NCI-H128 (cell line): ENCODE data around the gene KRR1.

Experiments used
- DNase-seq: peaks from one replicate; lab custom pipeline; 2025; ENCODE audit not compliant: unreplicated experiment; lab: John Stamatoyannopoulos, UW

KRR1 gene

DNA sequence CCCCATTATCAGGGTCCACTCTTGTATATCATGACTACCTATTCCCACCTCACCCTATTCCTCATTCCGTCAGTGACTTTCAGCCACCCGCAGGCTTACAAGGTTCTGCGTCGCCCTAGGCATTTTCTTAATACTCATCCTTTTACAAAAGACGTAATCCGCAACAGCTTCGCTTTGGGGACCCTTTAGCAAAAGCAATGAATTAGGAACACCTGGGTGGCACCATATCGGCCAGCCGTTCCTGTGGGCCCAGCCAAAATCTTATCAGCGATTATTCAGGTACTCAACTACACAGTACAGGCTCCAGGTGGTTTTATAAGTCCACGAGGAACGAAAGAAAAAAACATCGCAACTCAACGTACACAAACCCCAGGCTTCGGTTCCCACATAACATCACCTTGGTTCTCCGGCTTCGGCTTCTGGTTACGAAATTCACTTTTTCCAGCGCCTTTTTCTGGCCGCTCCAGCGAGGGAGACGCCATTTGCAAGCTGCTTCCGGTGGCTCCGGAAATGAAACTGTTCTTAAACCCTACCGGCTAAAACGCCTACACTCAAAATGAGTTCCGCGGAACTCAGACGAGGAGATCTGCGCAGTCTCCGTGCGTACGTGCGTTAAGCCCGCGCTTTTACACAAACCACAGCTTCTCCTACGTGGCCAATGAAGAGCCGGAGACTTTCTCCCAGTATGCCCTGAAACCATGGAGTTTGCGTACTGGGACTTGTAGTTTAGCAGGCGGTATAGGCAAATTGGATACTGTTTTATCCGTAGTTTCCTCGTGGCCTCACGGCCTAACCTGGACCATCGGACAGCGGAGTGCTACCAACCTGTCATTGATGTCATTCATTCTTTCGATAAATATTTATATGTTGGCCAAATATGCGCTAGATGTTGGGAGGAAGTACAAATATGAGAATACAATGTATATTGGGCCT lies at the start of gene KRR1:
TSS of gene KRR1 (minus strand) at position 494 of the 933 bp plus-strand sequence. CDS start at position 482, 12 bp downstream.
- peak; percentile 93 for DNase-seq

DNA sequence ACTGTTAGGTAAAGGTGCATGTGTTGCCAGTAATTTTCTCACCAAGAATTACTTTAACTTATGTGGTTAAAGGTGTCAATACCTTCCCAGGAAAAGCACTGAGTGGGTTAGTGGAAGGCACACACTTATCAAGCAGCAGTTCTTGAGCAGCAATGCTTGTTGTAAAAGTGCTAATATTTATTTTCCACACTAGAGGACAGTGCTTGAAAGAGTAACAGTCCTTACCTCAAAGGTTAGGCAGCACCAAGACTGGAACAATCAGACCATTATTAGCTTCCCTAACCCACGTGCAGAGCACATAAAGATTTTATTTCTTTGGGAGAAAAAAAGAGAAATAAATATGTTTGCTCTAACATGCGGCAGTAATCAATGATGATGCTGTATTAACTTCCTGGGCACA lies 48.8 kb upstream of the KRR1 start:
- DNase-seq: no peak

DNA sequence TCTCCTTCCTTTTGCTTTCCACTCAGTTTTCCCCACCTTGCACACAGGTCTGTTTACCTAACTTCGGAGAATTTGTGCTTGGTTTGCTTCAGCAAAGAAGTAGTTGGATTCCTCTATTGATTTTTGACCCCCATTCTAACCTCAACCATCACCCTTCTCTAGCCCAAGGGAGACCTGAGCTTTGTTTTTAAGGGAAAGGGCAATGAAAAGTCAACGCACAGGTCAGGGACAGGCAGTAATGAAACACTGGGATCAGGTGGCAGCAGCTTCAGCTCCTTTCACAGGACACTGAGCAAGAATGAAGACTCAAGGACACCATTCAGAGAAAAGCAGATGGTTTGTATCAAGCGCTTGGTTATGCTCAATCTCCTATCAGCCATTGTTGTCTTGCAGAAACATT lies 46.9 kb upstream of the KRR1 start:
- no peak for DNase-seq

DNA sequence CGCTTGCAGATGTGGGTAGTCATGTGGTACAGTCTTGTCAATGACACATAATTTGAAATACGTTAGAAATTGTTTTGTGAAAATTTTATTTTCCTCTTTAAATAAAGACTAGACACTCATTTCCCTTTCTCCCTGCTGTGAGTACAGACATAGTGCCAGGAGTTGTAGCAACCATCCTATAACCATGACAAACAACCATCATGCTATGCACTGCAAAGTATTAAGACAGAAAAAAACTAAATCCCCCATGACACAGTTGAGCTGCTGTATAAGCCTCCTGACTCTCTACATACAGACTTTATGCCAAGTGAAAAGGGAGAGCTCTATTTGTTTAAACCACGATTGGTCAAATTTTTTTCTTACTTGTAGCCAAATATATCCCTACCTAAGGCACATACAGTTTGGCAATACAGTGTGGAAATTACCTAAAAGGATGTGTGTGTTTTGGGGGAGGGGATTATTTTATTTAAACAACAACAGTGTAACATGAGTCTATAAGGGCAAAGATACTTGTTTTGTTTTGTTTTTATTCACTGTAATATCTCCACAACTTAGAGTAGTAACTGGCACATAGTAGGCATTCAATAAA lies 45.0 kb upstream of the KRR1 start:
- DNase-seq: no peak

DNA sequence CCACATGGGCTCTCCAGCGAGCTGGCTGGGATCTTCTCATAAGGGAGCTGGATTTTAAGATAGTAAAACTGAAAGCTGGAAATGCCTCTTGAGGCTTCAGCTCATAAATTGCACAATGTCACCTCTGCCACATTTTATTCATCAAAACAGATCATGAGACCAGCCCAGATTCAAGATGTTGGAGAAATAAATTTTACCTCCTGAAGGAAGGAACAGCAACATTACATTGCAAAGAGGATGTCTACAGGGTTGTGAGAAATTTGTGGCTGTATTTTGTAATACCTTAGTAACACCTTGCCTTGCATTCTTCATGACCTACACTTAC lies 43.1 kb upstream of the KRR1 start:
- DNase-seq: no peak

DNA sequence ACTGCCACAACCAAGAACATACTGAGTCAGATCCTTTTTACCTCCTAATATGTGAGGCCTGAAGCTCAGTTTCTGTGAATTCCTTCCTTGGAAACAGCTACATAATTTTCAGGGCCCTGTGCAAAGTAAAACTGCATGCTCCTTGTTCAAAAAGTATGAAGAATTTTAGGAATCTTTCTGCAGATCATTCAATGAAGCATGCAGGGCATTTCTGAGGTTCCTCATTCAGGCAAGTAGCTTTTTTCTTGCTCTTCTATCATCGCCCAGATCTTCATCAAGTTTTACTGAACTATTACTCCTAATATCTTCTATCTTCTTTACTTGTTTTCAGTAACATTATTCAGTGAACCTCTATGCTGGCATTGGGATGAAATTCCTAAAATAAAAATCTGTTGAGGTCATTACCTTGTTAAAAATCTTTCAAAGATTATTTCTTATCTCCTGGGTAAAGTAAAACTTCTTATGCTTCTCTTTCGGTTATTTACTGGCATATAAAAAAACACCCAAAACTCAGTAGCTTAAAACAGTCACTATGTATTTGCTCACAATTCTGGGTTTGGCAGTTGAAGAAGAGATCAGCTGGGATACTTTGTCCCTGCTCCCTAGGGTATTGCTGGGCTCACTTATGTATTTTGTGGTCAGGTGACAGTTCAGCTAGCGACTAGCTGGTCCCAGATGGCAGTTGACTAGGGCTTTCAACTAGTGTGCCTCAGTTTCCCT lies 42.6 kb upstream of the KRR1 start:
- DNase-seq: no peak

DNA sequence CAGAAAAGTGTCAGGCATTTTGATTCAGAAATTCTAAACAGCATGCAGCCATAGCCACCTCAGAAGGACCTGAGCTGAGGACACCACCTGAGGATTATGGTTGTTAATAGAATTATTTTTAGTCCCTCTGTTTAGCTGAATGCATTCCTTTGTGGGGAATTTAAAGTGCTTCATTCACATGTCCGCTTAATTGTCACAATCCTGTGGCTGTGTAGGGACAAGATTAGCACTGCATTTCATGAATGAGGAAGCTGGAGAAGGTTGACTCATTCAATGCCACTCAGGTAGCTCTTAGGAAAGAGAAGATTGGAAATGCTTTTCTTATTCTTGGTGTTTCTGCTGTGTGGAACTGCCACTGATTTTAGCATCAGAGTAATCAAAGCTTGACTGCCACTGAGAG lies 42.0 kb upstream of the KRR1 start:
- no peak for DNase-seq

DNA sequence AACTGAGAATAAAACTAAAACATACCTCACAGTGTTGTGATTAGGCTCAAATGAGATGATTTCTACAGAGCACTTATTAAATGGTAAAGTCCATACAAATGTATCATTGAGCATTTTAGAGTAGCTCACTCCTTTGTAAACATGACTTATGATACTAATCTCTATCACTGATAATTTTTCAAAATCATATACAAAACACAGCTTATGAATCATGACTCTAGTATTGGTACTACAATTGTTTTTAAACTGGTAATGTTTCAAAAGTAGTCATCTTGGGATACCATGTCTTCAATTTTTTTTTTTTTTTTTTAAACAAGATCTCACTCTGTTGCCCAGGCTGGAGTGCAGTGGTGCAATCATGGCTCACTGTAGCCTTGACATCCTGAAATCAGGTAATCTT lies 40.1 kb upstream of the KRR1 start:
- no peak for DNase-seq

DNA sequence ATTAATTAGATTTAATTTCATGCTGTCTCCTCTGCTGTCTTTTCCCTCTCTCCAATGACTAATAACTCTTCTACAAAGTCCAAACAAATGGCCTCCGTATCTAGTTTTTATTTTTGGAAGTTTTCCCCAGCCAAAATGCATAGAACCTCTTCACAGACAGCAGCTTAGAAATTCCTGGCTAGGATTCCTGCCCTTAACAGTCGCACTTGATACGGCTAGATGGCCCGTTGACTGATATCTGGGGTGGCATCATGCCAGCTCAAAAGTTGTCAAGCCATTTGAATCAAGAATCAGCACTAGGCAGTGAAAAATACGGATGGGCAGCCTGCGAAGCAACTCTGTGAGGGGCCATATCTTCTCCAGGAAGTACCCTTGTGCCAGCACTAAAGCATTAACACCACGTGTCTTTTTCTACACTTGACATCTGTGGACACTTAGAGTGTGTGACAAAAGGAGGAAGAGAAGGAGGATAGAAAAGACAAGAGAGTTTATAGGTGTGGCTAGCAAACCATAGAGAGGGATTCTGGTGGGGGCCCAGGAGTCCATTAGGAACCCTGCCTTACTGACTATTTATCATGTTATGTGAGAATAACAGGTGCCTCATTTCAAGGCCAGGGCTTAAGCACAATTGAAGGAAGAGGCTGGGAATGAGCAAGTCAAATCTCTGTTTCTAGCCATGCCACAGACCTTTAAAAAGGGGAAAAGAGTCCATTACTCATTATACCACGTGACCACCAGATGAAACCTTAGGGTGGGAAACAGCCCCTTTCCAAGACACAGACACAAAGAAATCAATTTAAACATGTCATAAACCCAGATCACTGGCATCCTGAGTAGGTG lies 39.2 kb upstream of the KRR1 start:
- peak; percentile 32 for DNase-seq

DNA sequence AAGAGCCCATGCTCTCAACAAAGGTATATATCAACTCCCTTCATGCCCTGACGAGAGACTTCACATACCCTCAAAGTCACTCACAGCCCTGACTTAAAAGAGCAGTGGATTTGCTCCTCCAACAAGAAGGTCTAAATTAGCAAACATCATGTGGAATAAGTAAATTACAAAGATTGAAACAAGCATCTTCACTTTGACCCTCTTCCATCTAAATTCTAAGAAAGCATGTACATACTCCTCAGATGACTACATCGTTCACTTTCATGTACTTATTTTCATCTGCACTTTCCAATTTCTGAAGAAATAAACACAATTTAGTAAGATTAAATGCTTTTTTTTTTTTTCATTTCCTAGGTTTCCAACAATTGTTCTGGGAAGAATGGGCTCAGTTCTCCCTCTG lies 38.6 kb upstream of the KRR1 start:
- no peak for DNase-seq

DNA sequence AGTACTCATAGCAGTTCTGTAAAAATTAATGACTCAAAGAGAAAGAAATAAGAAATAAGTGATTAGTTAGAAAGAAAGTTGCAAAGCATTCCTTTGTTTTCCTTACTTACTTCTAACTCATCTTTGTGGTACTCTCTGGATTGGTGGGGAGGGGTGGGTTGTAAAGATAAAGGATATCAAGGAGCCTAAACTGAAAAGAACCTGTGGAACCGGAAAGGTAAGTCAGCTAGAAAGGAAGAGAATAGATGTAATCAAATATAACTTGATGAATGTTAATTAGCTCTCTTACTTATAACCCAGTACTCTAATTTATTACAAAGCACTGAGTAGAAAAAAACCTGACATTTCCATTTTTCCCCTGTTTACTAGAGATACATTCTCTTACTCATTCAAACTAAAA lies 37.5 kb upstream of the KRR1 start:
- no peak for DNase-seq

DNA sequence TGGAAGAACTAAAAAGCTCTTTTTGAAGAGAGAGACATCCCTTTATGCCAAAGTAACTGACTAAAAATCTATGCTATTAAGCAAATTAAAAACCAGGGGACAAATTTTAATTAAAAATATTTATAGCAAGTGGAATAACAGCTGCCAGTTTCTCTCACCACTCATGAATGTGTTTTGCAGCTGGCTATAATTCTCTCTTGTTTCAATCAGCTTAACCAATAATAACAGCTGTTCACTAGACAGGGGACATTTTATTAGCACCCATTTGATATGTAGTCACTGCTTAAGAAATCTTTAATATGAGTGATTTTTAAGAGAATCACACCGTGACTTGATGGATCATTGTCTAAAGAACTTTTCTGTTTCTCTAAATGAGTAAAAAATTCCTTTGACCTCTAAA lies 34.2 kb upstream of the KRR1 start:
- DNase-seq: no peak

DNA sequence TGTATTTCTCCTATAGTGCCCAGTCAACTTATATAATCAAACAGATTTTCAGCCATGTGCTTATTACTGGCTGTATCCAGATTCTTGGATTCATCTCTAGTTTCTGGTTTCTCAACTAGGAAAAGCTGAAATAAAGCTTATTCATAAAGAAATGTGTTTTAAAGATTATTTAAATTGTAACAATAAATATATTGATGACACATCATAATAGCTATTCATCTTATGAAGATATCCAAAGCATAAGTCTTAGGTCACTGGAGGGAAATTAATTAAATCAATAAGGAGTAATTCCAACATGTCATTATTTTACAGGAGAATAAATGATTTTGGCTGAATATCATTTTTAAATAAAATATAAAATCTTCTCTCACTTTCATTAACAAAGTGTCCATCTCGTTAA lies 32.1 kb upstream of the KRR1 start:
- no peak for DNase-seq

DNA sequence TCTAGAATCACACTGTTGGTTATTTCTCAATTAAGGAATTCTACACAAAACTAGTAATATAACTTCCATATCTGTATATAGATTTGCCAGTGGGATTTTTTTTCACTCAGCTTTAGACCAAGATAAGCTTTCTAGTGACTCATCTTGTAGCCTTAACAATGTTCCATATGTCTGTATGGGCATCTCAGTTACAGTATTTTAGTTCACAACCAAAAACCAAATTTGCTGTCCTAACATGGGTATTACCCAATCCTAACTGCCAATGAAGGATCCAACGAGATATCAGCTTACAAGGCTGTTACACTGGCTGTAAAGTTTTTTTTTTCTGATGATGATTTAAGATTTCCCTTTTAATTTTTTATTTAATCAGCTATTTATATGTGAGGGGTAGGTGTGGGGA lies 31.5 kb upstream of the KRR1 start:
- DNase-seq: no peak

DNA sequence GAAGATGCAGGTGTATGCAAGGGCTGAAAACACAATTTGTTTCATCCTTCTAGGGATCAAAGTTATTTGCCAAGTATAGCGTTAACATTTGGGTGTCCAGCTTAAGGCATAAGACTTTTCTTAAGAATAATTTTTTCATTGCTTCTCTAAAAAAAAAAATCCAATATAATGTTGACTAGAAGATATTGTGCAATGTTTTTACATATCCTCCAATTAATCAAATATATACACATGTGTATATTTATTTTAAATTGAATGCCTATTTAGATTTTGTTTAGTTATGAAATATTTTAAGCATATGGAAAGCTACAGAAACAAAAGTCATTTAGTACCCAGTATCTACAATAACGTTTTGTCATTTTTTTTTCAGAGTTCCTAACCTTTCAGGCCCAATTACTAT lies 28.5 kb upstream of the KRR1 start:
- no peak for DNase-seq

DNA sequence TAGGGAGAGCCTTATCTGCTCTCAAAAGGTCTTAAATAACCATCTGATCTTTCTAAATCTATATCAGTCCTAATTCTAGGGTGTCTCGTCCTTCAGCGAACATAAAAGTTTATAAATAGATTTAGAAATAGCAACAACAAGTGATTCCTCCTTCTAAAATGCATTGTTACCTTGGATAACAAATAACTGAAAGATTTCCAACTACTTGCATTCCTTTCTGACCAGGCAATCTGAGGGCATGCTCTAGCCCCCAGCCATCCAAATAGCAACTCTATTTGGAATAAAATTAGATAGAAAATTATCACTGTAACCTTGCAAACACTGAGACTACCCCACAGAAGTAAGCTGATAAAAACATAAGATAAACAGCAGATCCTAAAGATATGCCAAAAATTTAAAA lies 21.8 kb upstream of the KRR1 start:
- DNase-seq: no peak

DNA sequence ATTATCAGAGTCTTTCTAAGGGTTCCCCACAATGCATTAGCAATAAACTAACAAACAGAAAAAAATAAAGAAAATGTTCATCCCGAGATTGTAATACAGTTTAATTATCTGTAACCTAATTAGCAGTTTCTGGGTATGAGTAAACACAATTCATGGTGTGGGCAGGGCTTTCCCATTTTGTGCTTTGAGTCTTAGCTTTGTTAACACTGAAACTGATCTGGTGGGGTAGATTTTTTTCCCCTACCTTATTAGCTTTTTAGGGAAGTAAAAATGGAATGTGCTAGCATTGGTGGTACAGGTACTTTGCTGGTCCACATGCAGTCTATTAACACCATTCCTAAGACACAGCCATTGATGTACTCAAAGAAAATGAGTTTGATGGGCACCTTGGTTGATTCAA lies 18.4 kb upstream of the KRR1 start:
- no peak for DNase-seq

DNA sequence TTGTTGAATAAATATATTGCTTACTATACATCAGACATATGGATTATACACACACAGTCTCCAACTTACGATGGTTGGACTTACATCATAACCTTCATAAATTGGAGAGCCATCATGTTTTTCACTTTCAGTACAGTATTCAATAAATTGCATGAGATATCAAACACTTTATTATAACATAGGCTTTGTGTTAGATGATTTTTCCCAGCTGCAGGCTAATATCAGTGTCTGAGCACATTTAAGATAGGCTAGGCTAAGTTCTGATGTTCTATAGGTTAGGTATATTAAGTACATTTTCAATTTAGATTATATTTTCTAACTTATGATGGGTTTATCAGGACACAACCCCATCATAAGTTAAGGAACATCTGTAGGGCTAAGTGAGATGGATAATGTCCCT lies 17.9 kb upstream of the KRR1 start:
- DNase-seq: no peak

DNA sequence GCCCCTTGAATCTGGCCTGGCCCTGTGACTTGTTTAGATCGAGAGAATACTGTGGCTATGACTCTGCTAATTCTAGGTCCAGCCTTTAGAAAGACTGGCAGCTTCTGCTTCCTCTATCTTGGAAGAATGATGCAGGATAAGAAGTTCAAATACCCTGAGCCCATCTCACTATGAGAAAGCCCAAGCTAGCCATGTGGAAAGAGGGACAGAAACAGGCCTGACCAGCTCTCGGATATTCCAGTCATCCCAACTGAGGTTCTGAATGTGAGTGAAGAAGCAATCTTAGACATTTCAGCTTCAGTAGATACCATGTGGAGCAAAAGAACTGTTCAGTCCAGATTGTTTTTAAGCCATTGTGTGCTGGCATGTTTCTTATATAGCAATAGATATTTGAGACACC lies 17.3 kb upstream of the KRR1 start:
- no peak for DNase-seq

DNA sequence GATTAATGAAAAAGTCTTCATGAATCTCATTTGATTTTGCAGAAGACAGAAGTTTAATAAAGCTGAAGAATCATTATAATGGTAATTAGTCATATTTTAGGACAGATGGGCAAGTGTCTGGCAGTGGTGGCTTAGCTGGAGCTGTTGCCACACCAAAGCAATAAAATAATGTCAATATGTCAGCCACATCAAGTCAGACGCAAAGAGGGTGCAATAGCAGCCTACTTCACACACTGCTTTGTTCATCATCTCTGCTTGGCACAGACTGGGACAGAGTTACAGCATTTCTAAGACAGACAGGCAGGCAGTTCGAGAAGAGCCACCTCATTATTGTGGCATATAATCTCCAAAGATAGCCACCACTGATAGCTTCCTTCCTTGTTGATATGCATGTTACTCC lies 16.9 kb upstream of the KRR1 start:
- DNase-seq: no peak
